Measurements from ENCODE around the gene PRR23C. TPM values are rescaled to one million over a fixed set of nuclear protein-coding genes. Genes with fewer than 3 reads are reported as not detected.

PRR23C gene
- total RNA-seq, 1 experiment from 2014 or later: not detected

DNA sequence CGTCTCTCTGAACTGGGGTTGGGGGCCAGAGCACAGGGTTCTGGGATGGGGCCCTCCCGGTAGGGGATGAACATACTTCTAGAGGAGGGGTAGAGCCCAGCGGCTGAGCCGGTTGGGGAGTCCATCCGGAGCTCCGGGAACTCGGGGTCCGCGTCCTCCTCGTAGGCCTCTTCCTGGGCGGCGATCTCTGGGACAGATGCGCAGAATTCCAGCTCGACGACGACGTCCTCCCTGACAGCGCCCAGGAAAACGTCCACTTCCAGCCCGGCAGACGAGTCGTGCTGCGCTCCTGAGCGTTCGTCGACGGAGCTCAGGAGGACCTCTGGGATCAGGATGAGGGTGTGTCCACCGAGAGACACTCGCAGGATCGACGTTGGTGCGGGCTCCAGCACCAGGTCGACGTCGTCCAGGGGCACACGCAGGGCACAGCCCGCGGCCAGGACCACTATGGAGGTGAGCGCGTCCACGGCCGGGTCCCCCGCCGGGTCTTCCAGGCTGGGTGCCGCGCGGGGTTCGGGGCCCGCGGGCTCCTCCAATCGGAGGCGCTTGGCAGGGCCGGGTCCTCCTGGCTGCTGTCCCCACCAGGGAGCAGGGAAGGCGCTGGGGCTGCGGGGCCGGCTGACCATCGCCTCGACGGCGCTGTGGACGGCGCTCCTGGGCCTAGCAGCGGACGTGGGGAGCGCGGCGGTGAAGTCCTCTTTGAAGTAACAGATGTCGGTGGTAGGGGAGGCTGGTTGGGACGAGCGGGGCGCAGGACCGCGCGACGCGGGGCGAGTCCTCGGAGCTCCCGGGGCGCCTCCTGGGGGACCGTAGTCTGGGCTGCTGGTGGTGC lies 24.4 kb downstream of the PRR23C start:
- no peak overlapping the region for H3K9ac ChIP-seq (ENCODE audit: low read length)
- H3K4me3 ChIP-seq (ENCODE audit: low read length): no peak overlapping the region
- no peaks in the 10 kb centered on the region for H4K20me1 ChIP-seq (ENCODE audit: insufficient read depth, low read depth, low read length)
- H3K79me2 ChIP-seq (ENCODE audit: low read length): no peaks in the 10 kb centered on the region
- H2AFZ ChIP-seq (ENCODE audit: low read length): no peak overlapping the region
- no peaks in the 10 kb centered on the region for H3K9me2 ChIP-seq (replicated peaks; ENCODE audit: insufficient read depth, low read length)
- no peaks in the 10 kb centered on the region for H3K27me3 ChIP-seq (ENCODE audit: low read length)
- DNase-seq: no peak
- H3K27ac ChIP-seq (ENCODE audit: low read length): no peak overlapping the region
- H3K4me2 ChIP-seq (ENCODE audit: low read depth, low read length, poor library complexity, severe bottlenecking): no peak overlapping the region
- H3K4me1 ChIP-seq (ENCODE audit: low read length): no peaks in the 10 kb centered on the region
- H3K9me3 ChIP-seq (ENCODE audit: low read length): no peaks in the 10 kb centered on the region
- no peaks in the 10 kb centered on the region for H3K36me3 ChIP-seq (ENCODE audit: insufficient read depth, low read length)

DNA sequence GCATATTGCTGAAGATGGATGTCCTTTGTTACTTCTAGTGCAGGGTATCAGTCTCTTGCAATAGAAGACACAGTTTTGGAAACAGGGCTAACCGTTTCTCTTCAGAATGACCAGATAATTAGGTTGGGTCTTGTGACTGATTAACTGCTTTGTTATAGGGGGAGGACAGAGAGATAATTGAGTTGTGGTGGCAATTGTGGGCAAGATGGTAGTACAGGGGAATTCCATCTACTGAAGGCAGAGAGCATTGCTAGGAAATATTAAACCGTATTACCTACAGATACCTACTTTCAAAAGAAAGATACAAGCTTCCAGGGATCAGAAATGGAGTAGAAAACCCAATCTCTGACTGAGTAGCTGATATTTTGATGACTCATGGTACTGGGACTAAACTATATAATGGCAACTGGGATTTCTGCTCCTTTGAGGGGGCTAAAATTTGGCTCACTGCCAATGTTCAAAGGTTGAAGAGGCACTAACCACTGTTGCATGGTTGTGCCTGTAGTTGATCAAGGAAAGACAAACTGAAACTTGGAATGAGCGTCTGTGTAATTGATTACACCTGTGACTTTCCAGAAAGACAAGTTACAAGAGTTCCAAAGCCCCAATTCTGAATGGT lies 28.2 kb downstream of the PRR23C start:
- Histone ChIP-seq H3K9ac (ENCODE audit: low read length) (no peak overlapping the region), H3K4me3 (ENCODE audit: low read length) (no peak overlapping the region), H3K36me3 (ENCODE audit: insufficient read depth, low read length) (no peaks in the 10 kb centered on the region), H3K4me1 (ENCODE audit: low read length) (no peaks in the 10 kb centered on the region), H3K79me2 (ENCODE audit: low read length) (no peaks in the 10 kb centered on the region), H3K27ac (ENCODE audit: low read length) (no peak overlapping the region), H3K9me3 (ENCODE audit: low read length) (no peaks in the 10 kb centered on the region), H3K27me3 (ENCODE audit: low read length) (no peaks in the 10 kb centered on the region), H2AFZ (ENCODE audit: low read length) (no peak overlapping the region), H4K20me1 (ENCODE audit: insufficient read depth, low read depth, low read length) (no peaks in the 10 kb centered on the region), H3K4me2 (ENCODE audit: low read depth, low read length, poor library complexity, severe bottlenecking) (no peak overlapping the region), H3K9me2 (replicated peaks; ENCODE audit: insufficient read depth, low read length) (no peaks in the 10 kb centered on the region)
- DNase-seq: no peak

DNA sequence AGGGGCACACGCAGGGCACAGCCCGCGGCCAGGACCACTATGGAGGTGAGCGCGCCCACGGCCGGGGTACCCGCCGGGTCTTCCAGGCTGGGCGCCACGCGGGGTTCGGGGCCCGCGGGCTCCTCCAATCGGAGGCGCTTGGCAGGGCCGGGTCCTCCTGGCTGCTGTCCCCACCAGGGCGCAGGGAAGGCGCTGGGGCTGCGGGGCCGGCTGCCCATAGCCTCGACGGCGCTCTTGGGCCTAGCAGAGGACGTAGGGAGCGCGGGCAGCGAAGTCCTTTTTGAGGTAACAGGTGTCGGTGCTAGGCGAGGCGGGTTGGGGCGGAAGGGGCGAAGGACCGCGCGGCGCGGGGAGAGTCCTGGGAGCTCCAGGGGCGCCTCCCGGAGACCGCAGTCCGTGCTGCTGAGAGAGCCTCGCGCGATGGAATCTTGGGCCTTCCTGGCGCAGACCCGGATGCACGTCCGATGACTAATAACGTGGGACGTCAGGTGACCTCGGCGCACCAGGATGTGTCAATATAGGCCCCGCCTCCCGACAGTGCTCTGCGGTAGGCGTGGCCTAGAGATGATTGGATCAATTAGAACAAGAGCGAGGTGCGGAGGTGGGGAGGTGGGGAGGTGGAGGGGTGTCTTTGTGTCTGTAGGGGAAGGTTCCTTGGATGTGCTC lies 38.5 kb downstream of the PRR23C start, which contains the start of gene PRR23A:
Gene PRR23A, minus strand, starts transcription at position 218 of the 666 bp plus-strand sequence. Its CDS starts 0 bp downstream, at position 218.
- Histone ChIP-seq H2AFZ (ENCODE audit: low read length) (no peak within 1 kb of the TSS), H3K79me2 (ENCODE audit: low read length) (no peaks in the 10 kb centered on the region), H3K4me1 (ENCODE audit: low read length) (no peaks in the 10 kb centered on the region), H4K20me1 (ENCODE audit: insufficient read depth, low read depth, low read length) (no peaks in the 10 kb centered on the region), H3K36me3 (ENCODE audit: insufficient read depth, low read length) (no peaks in the 10 kb centered on the region), H3K9me3 (ENCODE audit: low read length) (no peaks in the 10 kb centered on the region), H3K4me2 (ENCODE audit: low read depth, low read length, poor library complexity, severe bottlenecking) (no peak within 1 kb of the TSS), H3K27me3 (ENCODE audit: low read length) (no peaks in the 10 kb centered on the region), H3K4me3 (ENCODE audit: low read length) (no peak within 1 kb of the TSS), H3K27ac (ENCODE audit: low read length) (no peak within 1 kb of the TSS), H3K9ac (ENCODE audit: low read length) (no peak within 1 kb of the TSS), H3K9me2 (replicated peaks; ENCODE audit: insufficient read depth, low read length) (no peaks in the 10 kb centered on the region)
- no peak for DNase-seq

GRCh38 chr3:139005356-139005993 lies 39.2 kb downstream of the PRR23C start:
- H3K4me2 ChIP-seq (ENCODE audit: low read depth, low read length, poor library complexity, severe bottlenecking): no peak overlapping the region
- no peaks in the 10 kb centered on the region for H4K20me1 ChIP-seq (ENCODE audit: insufficient read depth, low read depth, low read length)
- no peak for DNase-seq
- no peaks in the 10 kb centered on the region for H3K9me3 ChIP-seq (ENCODE audit: low read length)
- no peak overlapping the region for H3K4me3 ChIP-seq (ENCODE audit: low read length)
- H2AFZ ChIP-seq (ENCODE audit: low read length): no peak overlapping the region
- no peak overlapping the region for H3K9ac ChIP-seq (ENCODE audit: low read length)
- no peaks in the 10 kb centered on the region for H3K4me1 ChIP-seq (ENCODE audit: low read length)
- no peaks in the 10 kb centered on the region for H3K27me3 ChIP-seq (ENCODE audit: low read length)
- H3K9me2 ChIP-seq (replicated peaks; ENCODE audit: insufficient read depth, low read length): no peaks in the 10 kb centered on the region
- no peaks in the 10 kb centered on the region for H3K36me3 ChIP-seq (ENCODE audit: insufficient read depth, low read length)
- H3K27ac ChIP-seq (ENCODE audit: low read length): no peak overlapping the region
- H3K79me2 ChIP-seq (ENCODE audit: low read length): no peaks in the 10 kb centered on the region

GRCh38 chr3:138995706-138996105 lies 49.0 kb downstream of the PRR23C start:
- no peaks in the 10 kb centered on the region for H3K27me3 ChIP-seq (ENCODE audit: low read length)
- no peak for DNase-seq
- no peaks in the 10 kb centered on the region for H3K9me2 ChIP-seq (replicated peaks; ENCODE audit: insufficient read depth, low read length)
- H3K36me3 ChIP-seq (ENCODE audit: insufficient read depth, low read length): no peaks in the 10 kb centered on the region
- no peak overlapping the region for H3K4me2 ChIP-seq (ENCODE audit: low read depth, low read length, poor library complexity, severe bottlenecking)
- no peak overlapping the region for H3K9ac ChIP-seq (ENCODE audit: low read length)
- H3K4me3 ChIP-seq (ENCODE audit: low read length): no peak overlapping the region
- H3K27ac ChIP-seq (ENCODE audit: low read length): no peak overlapping the region
- no peaks in the 10 kb centered on the region for H3K4me1 ChIP-seq (ENCODE audit: low read length)
- H4K20me1 ChIP-seq (ENCODE audit: insufficient read depth, low read depth, low read length): no peaks in the 10 kb centered on the region
- no peaks in the 10 kb centered on the region for H3K9me3 ChIP-seq (ENCODE audit: low read length)
- H3K79me2 ChIP-seq (ENCODE audit: low read length): no peaks in the 10 kb centered on the region
- no peak overlapping the region for H2AFZ ChIP-seq (ENCODE audit: low read length)

Other genes with a start within 250 kb of the PRR23C start
- 13.0 and 35.3 TPM in 2 replicates for gene PIK3CB, start 210.0 kb downstream of the PRR23C start, total RNA-seq (2014; rRNA removed; shearing (Covaris generic); ENCODE audit: low replicate concordance)
- not detected in 2 replicates for gene FOXL2, start 97.8 kb downstream of the PRR23C start, total RNA-seq (2014; rRNA removed; shearing (Covaris generic); ENCODE audit: low replicate concordance)
- not detected in 2 replicates for gene FOXL2NB, start 97.7 kb downstream of the PRR23C start, total RNA-seq (2014; rRNA removed; shearing (Covaris generic); ENCODE audit: low replicate concordance)
- not detected in 2 replicates for gene PRR23A, start 38.6 kb downstream of the PRR23C start, total RNA-seq (2014; rRNA removed; shearing (Covaris generic); ENCODE audit: low replicate concordance)
- not detected in 2 replicates for gene PRR23B, start 24.0 kb downstream of the PRR23C start, total RNA-seq (2014; rRNA removed; shearing (Covaris generic); ENCODE audit: low replicate concordance)

Data from Karpas-422 (cell line).